ENCODE results near the gene PLA2G2C.

GRCh38 chr1:20198918-20199317 lies 12.6 kb upstream of the PLA2G2C start:
- TF ChIP-seq CTCF (IDR thresholded peaks at IDR 0.05 in 4 of 5, conservative IDR thresholded peaks at IDR 0.05 in 1 of 5) (no peak), POLR2A (IDR thresholded peaks at IDR 0.05) (no peak)

Data from gastrocnemius medialis (tissue), 4 donors.